ENCODE results near the gene SPATA2L. TPM values are rescaled to one million over a fixed set of nuclear protein-coding genes. Genes with fewer than 3 reads are reported as not detected.

SPATA2L gene
- total RNA-seq, 2 donors from 2014 or later, result 19.0 to 24.1 TPM

GRCh38 chr16:89720813-89721545 lies 19.5 kb upstream of the SPATA2L start, which contains the start of the genes VPS9D1 and ZNF276:
Gene VPS9D1, minus strand, starts transcription at chr16:89720898. Its CDS starts 37 bp downstream, at chr16:89720861.
Gene ZNF276, plus strand, starts transcription at chr16:89721537. Its CDS starts 104 bp downstream, at chr16:89721641.
- DNase-seq (ENCODE audit: low spot score) (no peak), ATAC-seq (ENCODE audit: insufficient number of reproducible peaks, low FRiP score, low read depth) (peak; percentile 69)
- Histone ChIP-seq H3K27ac (peak within 1 kb of the TSS; percentile 90 to 95), H3K4me3 (peak within 1 kb of the TSS; percentile 96), H3K4me1 (ENCODE audit: control insufficient read depth in 1 of 2, low read depth in 2 of 2) (peaks cover 19 to 35% of the 10 kb centered on the region in 2 donors), H3K27me3 (replicated peaks; ENCODE audit: insufficient read depth) (no peaks in the 10 kb centered on the region), H3K36me3 (peaks cover 18% of the 10 kb centered on the region), H3K9me3 (no peaks in the 10 kb centered on the region)
- TF ChIP-seq CTCF (IDR thresholded peaks at IDR 0.05), result no peak

GRCh38 chr16:89720551-89720812 lies 19.0 kb upstream of the SPATA2L start:
- Histone ChIP-seq H3K27me3 (replicated peaks; ENCODE audit: insufficient read depth) (no peaks in the 10 kb centered on the region), H3K36me3 (peaks cover 16% of the 10 kb centered on the region), H3K27ac (peak overlapping the region; percentile 90 to 95), H3K9me3 (no peaks in the 10 kb centered on the region), H3K4me1 (ENCODE audit: control insufficient read depth in 1 of 2, low read depth in 2 of 2) (peaks cover 19 to 35% of the 10 kb centered on the region in 2 donors), H3K4me3 (peak overlapping the region; percentile 96)
- TF ChIP-seq CTCF (IDR thresholded peaks at IDR 0.05), result no peak
- DNase-seq (ENCODE audit: low spot score) (no peak), ATAC-seq (ENCODE audit: insufficient number of reproducible peaks, low FRiP score, low read depth) (peak; percentile 8)

- no peak for ATAC-seq (ENCODE audit: insufficient number of reproducible peaks, low FRiP score, low read depth)
- no peaks in the 10 kb centered on the region for H3K9me3 ChIP-seq
- DNase-seq (ENCODE audit: low spot score), result no peak
- no peak overlapping the region for H3K27ac ChIP-seq
- H3K4me1 ChIP-seq (ENCODE audit: control insufficient read depth in 1 of 2, low read depth in 2 of 2), result peaks cover 11 to 20% of the 10 kb centered on the region in 2 donors
- H3K27me3 ChIP-seq (replicated peaks; ENCODE audit: insufficient read depth), result no peaks in the 10 kb centered on the region
- no peak for TF ChIP-seq CTCF (IDR thresholded peaks at IDR 0.05)
- H3K36me3 ChIP-seq, result no peaks in the 10 kb centered on the region
- no peak overlapping the region for H3K4me3 ChIP-seq
Observed at GRCh38 chr16:89717688-89718505, 16.4 kb upstream of the SPATA2L start.

- H3K36me3 ChIP-seq, result no peaks in the 10 kb centered on the region
- no peak for TF ChIP-seq CTCF (IDR thresholded peaks at IDR 0.05)
- no peak for ATAC-seq (ENCODE audit: insufficient number of reproducible peaks, low FRiP score, low read depth)
- H3K27ac ChIP-seq, result no peak overlapping the region
- no peak for DNase-seq (ENCODE audit: low spot score)
- H3K4me3 ChIP-seq, result no peak overlapping the region
- no peaks in the 10 kb centered on the region for H3K9me3 ChIP-seq
- H3K4me1 ChIP-seq (ENCODE audit: control insufficient read depth in 1 of 2, low read depth in 2 of 2), result peaks cover 5 to 14% of the 10 kb centered on the region in 2 donors
- no peaks in the 10 kb centered on the region for H3K27me3 ChIP-seq (replicated peaks; ENCODE audit: insufficient read depth)
Observed at GRCh38 chr16:89716916-89717687, 15.6 kb upstream of the SPATA2L start.

GRCh38 chr16:89716493-89716892 lies 15.0 kb upstream of the SPATA2L start:
- H3K9me3 ChIP-seq, result no peaks in the 10 kb centered on the region
- H3K4me1 ChIP-seq (ENCODE audit: control insufficient read depth in 1 of 2, low read depth in 2 of 2), result peaks cover 5 to 18% of the 10 kb centered on the region in 2 donors
- no peak overlapping the region for H3K4me3 ChIP-seq
- no peak overlapping the region for H3K27ac ChIP-seq
- no peaks in the 10 kb centered on the region for H3K27me3 ChIP-seq (replicated peaks; ENCODE audit: insufficient read depth)
- no peak for TF ChIP-seq CTCF (IDR thresholded peaks at IDR 0.05)
- ATAC-seq (ENCODE audit: insufficient number of reproducible peaks, low FRiP score, low read depth) (no peak), DNase-seq (ENCODE audit: low spot score) (no peak)
- no peaks in the 10 kb centered on the region for H3K36me3 ChIP-seq
